ENCODE results near the gene NDUFA12.

The NDUFA12 gene

GRCh38 chr12:94922561-94922960 lies 80.9 kb downstream of the NDUFA12 start (continued):
- TF ChIP-seq POU6F1 (CRISPR knock-in tag; IDR thresholded peaks at IDR 0.05; ENCODE audit: borderline replicate concordance, low read depth) (no peak), PPARA (CRISPR knock-in tag; IDR thresholded peaks at IDR 0.05; ENCODE audit: borderline replicate concordance) (no peak), ZFP30 (CRISPR knock-in tag; IDR thresholded peaks at IDR 0.05) (no peak), TOX (CRISPR knock-in tag; IDR thresholded peaks at IDR 0.05; ENCODE audit: borderline replicate concordance) (no peak), ZNF70 (CRISPR knock-in tag; IDR thresholded peaks at IDR 0.05) (no peak)

Measured in SK-N-SH treated with all-trans-retinoic acid at 6 μM for 48 hours (cell line).